ENCODE data around the gene CYP4B1. TPM values are rescaled to one million over a fixed set of nuclear protein-coding genes. Genes with fewer than 3 reads are reported as not detected.

Gene CYP4B1
- total and polyA plus RNA-seq, 2 donors (not counting 1 experiment from before 2014, with no cell fraction given), result not detected

DNA sequence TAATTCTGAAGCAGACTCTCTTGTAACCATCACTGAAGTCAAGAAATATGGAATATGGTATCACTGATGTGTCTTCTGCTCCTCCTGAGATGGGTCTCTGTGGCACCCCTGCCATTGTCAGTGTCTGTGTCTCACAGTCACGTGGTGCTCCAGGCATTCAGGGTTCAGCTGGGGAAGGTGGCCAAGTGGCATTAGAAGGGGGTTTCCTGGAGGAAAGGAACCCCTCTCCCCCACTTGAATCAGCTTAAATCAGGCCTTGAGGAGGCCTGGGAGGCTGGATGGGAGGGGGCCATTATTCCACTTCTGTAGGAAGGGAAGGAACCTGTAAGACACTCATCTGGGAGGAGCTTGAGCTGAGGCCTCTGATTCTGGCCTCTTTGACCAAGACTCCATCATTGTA lies 20.5 kb downstream of the CYP4B1 start:
- intact Hi-C loops (cut with micrococcal nuclease), result no loop called here
- H3K4me1 Mint-ChIP-seq, result no peaks in the 10 kb centered on the region
- 80% methylated on average over 1 of the region's 1 CpG for WGBS (ENCODE audit: insufficient coverage)
- no peaks in the 10 kb centered on the region for H3K79me2 ChIP-seq (ENCODE audit: control insufficient read depth, insufficient read depth, low read length)
- no peaks in the 10 kb centered on the region for H3K36me3 ChIP-seq (replicated peaks in 1 of 2; ENCODE audit: control extremely low read depth in 1 of 2, control insufficient read depth in 1 of 2, extremely low read depth in 1 of 2, insufficient read depth in 2 of 2, low read length in 1 of 2)
- H3K27ac ChIP-seq (ENCODE audit: low read length in 2 of 2), result no peak overlapping the region
- DNase-seq (no peak), ATAC-seq (ENCODE audit: low read depth) (no peak)
- ChIA-PET POLR2A (no interaction called here), CTCF (no interaction called here)
- H3K4me3 Mint-ChIP-seq, result no peak overlapping the region
- no peaks in the 10 kb centered on the region for H3K4me1 ChIP-seq (ENCODE audit: control insufficient read depth in 2 of 2, insufficient read depth in 2 of 2, low read length in 2 of 2)
- no peaks in the 10 kb centered on the region for H4K20me1 ChIP-seq (ENCODE audit: control insufficient read depth, insufficient read depth, low read length, poor library complexity, severe bottlenecking)
- H3K9ac ChIP-seq (ENCODE audit: low read length), result no peak overlapping the region
- peaks cover 0 to 6% (median 0%) of the 10 kb centered on the region in 3 donors for H3K9me3 ChIP-seq (ENCODE audit: control extremely low read depth in 1 of 3, control insufficient read depth in 2 of 3, insufficient read depth in 1 of 3, low read length in 2 of 3)
- H3K9me3 Mint-ChIP-seq (ENCODE audit: insufficient read depth), result no peaks in the 10 kb centered on the region
- H2AFZ ChIP-seq (ENCODE audit: insufficient read depth, low read depth, low read length, poor library complexity, severe bottlenecking), result no peak overlapping the region
- H3K4me3 ChIP-seq (ENCODE audit: control extremely low read depth in 1 of 5, extremely low read depth in 1 of 5, insufficient read depth in 1 of 5, low read depth in 2 of 5, low read length in 4 of 5), result no peak overlapping the region
- peaks cover 9% of the 10 kb centered on the region for H3K27me3 Mint-ChIP-seq
- H3K27me3 ChIP-seq (replicated peaks in 1 of 4; ENCODE audit: control extremely low read depth in 1 of 4, control insufficient read depth in 3 of 4, insufficient read depth in 4 of 4, low read length in 3 of 4), result peaks cover 0 to 3% (median 0%) of the 10 kb centered on the region in 4 experiments
- H3K4me2 ChIP-seq (replicated peaks; ENCODE audit: low read depth, low read length, poor library complexity, severe bottlenecking), result no peak overlapping the region
- TF ChIP-seq EZH2 (IDR thresholded peaks at IDR 0.05; ENCODE audit: borderline replicate concordance, insufficient read depth, low read depth, low read length, poor library complexity, severe bottlenecking), result no peak
- TF ChIP-seq, protein P1, sequence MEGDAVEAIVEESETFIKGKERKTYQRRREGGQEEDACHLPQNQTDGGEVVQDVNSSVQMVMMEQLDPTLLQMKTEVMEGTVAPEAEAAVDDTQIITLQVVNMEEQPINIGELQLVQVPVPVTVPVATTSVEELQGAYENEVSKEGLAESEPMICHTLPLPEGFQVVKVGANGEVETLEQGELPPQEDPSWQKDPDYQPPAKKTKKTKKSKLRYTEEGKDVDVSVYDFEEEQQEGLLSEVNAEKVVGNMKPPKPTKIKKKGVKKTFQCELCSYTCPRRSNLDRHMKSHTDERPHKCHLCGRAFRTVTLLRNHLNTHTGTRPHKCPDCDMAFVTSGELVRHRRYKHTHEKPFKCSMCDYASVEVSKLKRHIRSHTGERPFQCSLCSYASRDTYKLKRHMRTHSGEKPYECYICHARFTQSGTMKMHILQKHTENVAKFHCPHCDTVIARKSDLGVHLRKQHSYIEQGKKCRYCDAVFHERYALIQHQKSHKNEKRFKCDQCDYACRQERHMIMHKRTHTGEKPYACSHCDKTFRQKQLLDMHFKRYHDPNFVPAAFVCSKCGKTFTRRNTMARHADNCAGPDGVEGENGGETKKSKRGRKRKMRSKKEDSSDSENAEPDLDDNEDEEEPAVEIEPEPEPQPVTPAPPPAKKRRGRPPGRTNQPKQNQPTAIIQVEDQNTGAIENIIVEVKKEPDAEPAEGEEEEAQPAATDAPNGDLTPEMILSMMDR (IDR thresholded peaks at IDR 0.05), result no peak
- no peak overlapping the region for H3K27ac Mint-ChIP-seq

- WGBS (ENCODE audit: insufficient coverage), result 86% methylated on average over 4 of the region's 4 CpGs
- ChIA-PET POLR2A (no interaction called here), CTCF (no interaction called here)
Measured at GRCh38 chr1:46820076-46820475, 21.2 kb downstream of the CYP4B1 start.

More at GRCh38 chr1:46820076-46820475, 21.2 kb downstream of the CYP4B1 start:
- H3K27ac ChIP-seq (ENCODE audit: low read length in 2 of 2), result no peak overlapping the region
- intact Hi-C loops (cut with micrococcal nuclease), result no loop called here
- Mint-ChIP-seq H3K4me3 (no peak overlapping the region), H3K9me3 (ENCODE audit: insufficient read depth) (no peaks in the 10 kb centered on the region), H3K27me3 (peaks cover 9% of the 10 kb centered on the region), H3K27ac (no peak overlapping the region), H3K4me1 (no peaks in the 10 kb centered on the region)
- peaks cover 0 to 3% (median 0%) of the 10 kb centered on the region in 4 experiments for H3K27me3 ChIP-seq (replicated peaks in 1 of 4; ENCODE audit: control extremely low read depth in 1 of 4, control insufficient read depth in 3 of 4, insufficient read depth in 4 of 4, low read length in 3 of 4)
- no peaks in the 10 kb centered on the region for H4K20me1 ChIP-seq (ENCODE audit: control insufficient read depth, insufficient read depth, low read length, poor library complexity, severe bottlenecking)
- H3K4me1 ChIP-seq (ENCODE audit: control insufficient read depth in 2 of 2, insufficient read depth in 2 of 2, low read length in 2 of 2), result no peaks in the 10 kb centered on the region
- no peak for ATAC-seq (ENCODE audit: low read depth)
- no peak overlapping the region for H3K9ac ChIP-seq (ENCODE audit: low read length)
- no peak overlapping the region for H2AFZ ChIP-seq (ENCODE audit: insufficient read depth, low read depth, low read length, poor library complexity, severe bottlenecking)
- no peak overlapping the region for H3K4me2 ChIP-seq (replicated peaks; ENCODE audit: low read depth, low read length, poor library complexity, severe bottlenecking)
- peaks cover 0 to 6% (median 0%) of the 10 kb centered on the region in 3 donors for H3K9me3 ChIP-seq (ENCODE audit: control extremely low read depth in 1 of 3, control insufficient read depth in 2 of 3, insufficient read depth in 1 of 3, low read length in 2 of 3)
- H3K36me3 ChIP-seq (replicated peaks in 1 of 2; ENCODE audit: control extremely low read depth in 1 of 2, control insufficient read depth in 1 of 2, extremely low read depth in 1 of 2, insufficient read depth in 2 of 2, low read length in 1 of 2), result no peaks in the 10 kb centered on the region
- DNase-seq, result no peak
- H3K4me3 ChIP-seq (ENCODE audit: control extremely low read depth in 1 of 5, extremely low read depth in 1 of 5, insufficient read depth in 1 of 5, low read depth in 2 of 5, low read length in 4 of 5), result no peak overlapping the region
- no peaks in the 10 kb centered on the region for H3K79me2 ChIP-seq (ENCODE audit: control insufficient read depth, insufficient read depth, low read length)
- TF ChIP-seq EZH2 (IDR thresholded peaks at IDR 0.05; ENCODE audit: borderline replicate concordance, insufficient read depth, low read depth, low read length, poor library complexity, severe bottlenecking), result no peak
- TF ChIP-seq, protein P1 (IDR thresholded peaks at IDR 0.05), result no peak
